Inferior parietal cortex (tissue), 1 donor: ENCODE results near the gene SUPT6H.

Experiments used
- DNase-seq: peaks from one replicate; pipeline ENCODE4 v3.0.0-alpha.2; 2016; ENCODE audit errors: extremely low spot score

Gene SUPT6H

GRCh38 chr17:28737770-28738679 is 76.0 kb downstream of the SUPT6H start:
- no peak for DNase-seq

GRCh38 chr17:28738680-28739384 is 76.8 kb downstream of the SUPT6H start:
- DNase-seq: no peak

GRCh38 chr17:28740406-28741357 is 78.7 kb downstream of the SUPT6H start:
- DNase-seq: no peak

- peak; percentile 45 for DNase-seq
Observed at GRCh38 chr17:28741358-28742349, 79.6 kb downstream of the SUPT6H start.

- DNase-seq: peak; percentile 72
Observed at GRCh38 chr17:28743243-28744103, 81.5 kb downstream of the SUPT6H start, which contains the start of gene TRAF4. Gene TRAF4 (plus strand): TSS chr17:28744011. CDS start chr17:28744113, 102 bp downstream.

- DNase-seq: peak; percentile 47
Observed at GRCh38 chr17:28744104-28744971, 82.3 kb downstream of the SUPT6H start.

- peak; percentile 79 for DNase-seq
Observed at GRCh38 chr17:28744972-28745785, 83.2 kb downstream of the SUPT6H start.

- DNase-seq: no peak
Observed at GRCh38 chr17:28745786-28746411, 83.9 kb downstream of the SUPT6H start.

- DNase-seq: no peak
Observed at GRCh38 chr17:28746611-28747050, 84.6 kb downstream of the SUPT6H start.

- peak; percentile 62 for DNase-seq
Observed at GRCh38 chr17:28747051-28747691, 85.2 kb downstream of the SUPT6H start.

- DNase-seq: no peak
Observed at GRCh38 chr17:28747801-28748750, 86.1 kb downstream of the SUPT6H start.

- DNase-seq: no peak
Observed at GRCh38 chr17:28748852-28749515, 87.0 kb downstream of the SUPT6H start.

- DNase-seq: no peak
Observed at GRCh38 chr17:28749516-28750177, 87.6 kb downstream of the SUPT6H start.
